Mesenchymal stem cell (in vitro differentiated cells and primary cell): ENCODE results near the gene SARDH.

ENCODE experiments used
- DNase-seq: peaks from one replicate; pipeline ENCODE4 v3.0.0-alpha.2; 2013
- H2AFZ ChIP-seq: one replicate; pipeline ENCODE4 v1.6.1; 2013; ENCODE audit warnings: low read depth, mild to moderate bottlenecking, control low read depth, inconsistent platforms, low read length, moderate library complexity
- H2AK5ac ChIP-seq: 2 replicates; pipeline ENCODE4 v1.6.1; 2013; ENCODE audit warnings: low read length, moderate library complexity, mild to moderate bottlenecking, inconsistent platforms; ENCODE audit not compliant: severe bottlenecking
- H2BK120ac ChIP-seq: one replicate; pipeline ENCODE4 v1.6.1; 2013; ENCODE audit warnings: low read depth, mild to moderate bottlenecking, inconsistent platforms, low read length, moderate library complexity
- H2BK12ac ChIP-seq, 2 experiments: one replicate each; pipeline ENCODE4 v1.6.1; 2013; ENCODE audit warnings: inconsistent platforms in 2 of 2, low read length in 2 of 2, mild to moderate bottlenecking in 2 of 2, moderate library complexity in 2 of 2, control low read depth in 1 of 2
- H2BK15ac ChIP-seq: one replicate; pipeline ENCODE4 v1.6.1; 2013; ENCODE audit warnings: mild to moderate bottlenecking, low read depth, inconsistent platforms; ENCODE audit not compliant: poor library complexity, severe bottlenecking
- H2BK5ac ChIP-seq: 2 replicates; pipeline ENCODE4 v1.6.1; 2013; ENCODE audit warnings: low read depth, mild to moderate bottlenecking, low read length, control low read depth, inconsistent platforms; ENCODE audit not compliant: poor library complexity, severe bottlenecking
- H3K14ac ChIP-seq, 2 experiments: one replicate each; pipeline ENCODE4 v1.6.1; 2013; ENCODE audit warnings: inconsistent platforms in 2 of 2, low read length in 2 of 2, control low read depth in 1 of 2, mild to moderate bottlenecking in 1 of 2, moderate library complexity in 1 of 2
- H3K18ac ChIP-seq, 2 experiments: one replicate each; pipeline ENCODE4 v1.6.1; 2013; ENCODE audit warnings: inconsistent platforms in 2 of 2, low read length in 2 of 2, control low read depth in 1 of 2, low read depth in 1 of 2, mild to moderate bottlenecking in 1 of 2
- H3K23ac ChIP-seq, 2 experiments: one replicate each; pipeline ENCODE4 v1.6.1; 2013; ENCODE audit warnings: inconsistent platforms in 2 of 2, low read length in 2 of 2, mild to moderate bottlenecking in 2 of 2, moderate library complexity in 2 of 2, control low read depth in 1 of 2
- H3K27ac ChIP-seq: 2 replicates; pipeline ENCODE4 v1.5.1; 2013; ENCODE audit warnings: mild to moderate bottlenecking, moderate library complexity, low read length, control low read depth, inconsistent platforms; ENCODE audit not compliant: poor library complexity, severe bottlenecking
- H3K27me3 ChIP-seq, 2 experiments: 2 replicates each; pipeline versions ENCODE4 v1.6.1 to v1.7.0; 2013; ENCODE audit warnings: low read length in 2 of 2, mild to moderate bottlenecking in 2 of 2, moderate library complexity in 2 of 2, control low read depth in 1 of 2, inconsistent platforms in 1 of 2; ENCODE audit not compliant: control insufficient read depth in 1 of 2, insufficient read depth in 1 of 2
- H3K36me3 ChIP-seq, 2 experiments: 2 replicates each; pipeline versions ENCODE4 v1.6.1 to v1.7.0; 2013; ENCODE audit warnings: low read length in 2 of 2, control low read depth in 1 of 2, inconsistent platforms in 1 of 2, low read depth in 1 of 2, mild to moderate bottlenecking in 1 of 2; ENCODE audit not compliant: insufficient read depth in 2 of 2, control insufficient read depth in 1 of 2
- H3K4ac ChIP-seq, 2 experiments: one replicate each; pipeline ENCODE4 v1.6.1; 2013; ENCODE audit warnings: inconsistent platforms in 2 of 2, low read length in 2 of 2, mild to moderate bottlenecking in 2 of 2, moderate library complexity in 2 of 2, control low read depth in 1 of 2, low read depth in 1 of 2
- H3K4me1 ChIP-seq: 2 replicates; pipeline ENCODE4 v1.6.1; 2013; ENCODE audit warnings: low read depth, low read length, control low read depth; ENCODE audit not compliant: control insufficient read depth, insufficient read depth
- H3K4me2 ChIP-seq: 2 replicates; pipeline ENCODE4 v1.6.1; 2013; ENCODE audit warnings: low read length, mild to moderate bottlenecking, inconsistent platforms; ENCODE audit not compliant: poor library complexity, severe bottlenecking
- H3K4me3 ChIP-seq, 2 experiments: 2 replicates each; pipeline versions ENCODE4 v1.5.1 to v1.7.0; 2013; ENCODE audit warnings: low read length in 2 of 2, mild to moderate bottlenecking in 2 of 2, control low read depth in 1 of 2, low read depth in 1 of 2; ENCODE audit not compliant: insufficient read depth in 1 of 2
- H3K79me1 ChIP-seq: replicated peaks from 2 replicates; pipeline ENCODE4 v1.6.1; 2013; ENCODE audit warnings: mild to moderate bottlenecking, control low read depth, low read length, inconsistent platforms; ENCODE audit not compliant: poor library complexity, severe bottlenecking
- H3K9ac ChIP-seq: 2 replicates; pipeline ENCODE4 v1.7.0; 2013; ENCODE audit warnings: mild to moderate bottlenecking, low read length, moderate library complexity
- H3K9me3 ChIP-seq: 2 replicates; pipeline ENCODE4 v1.7.0; 2013; ENCODE audit warnings: mild to moderate bottlenecking, low read length; ENCODE audit not compliant: control insufficient read depth
- H4K8ac ChIP-seq: one replicate; pipeline ENCODE4 v1.6.1; 2013; ENCODE audit warnings: inconsistent platforms, mild to moderate bottlenecking, low read length, moderate library complexity
- H4K91ac ChIP-seq: one replicate; pipeline ENCODE4 v1.6.1; 2013; ENCODE audit warnings: mild to moderate bottlenecking, low read length, inconsistent platforms
- WGBS: methylation state at CpG from one replicate; pipeline ENCODE4 v1.1.7; 2013; ENCODE audit warnings: mixed read lengths; 5-methylcytosine and 5-hydroxymethylcytosine counted together

Gene SARDH

GRCh38 chr9:133732639-133733408 is 5.3 kb downstream of the SARDH start:
- 77% methylated on average over 8 of the region's 10 CpGs for WGBS
- H4K8ac ChIP-seq = no peak overlapping the region

GRCh38 chr9:133731876-133732638 is 6.1 kb downstream of the SARDH start:
- H3K4me2 ChIP-seq = no peak overlapping the region
- no peak overlapping the region for H3K9ac ChIP-seq
- no peak overlapping the region for H2BK120ac ChIP-seq
- H3K9me3 ChIP-seq = no peaks in the 10 kb centered on the region
- H3K79me1 ChIP-seq = no peaks in the 10 kb centered on the region
- H4K91ac ChIP-seq = no peak overlapping the region
- H3K27ac ChIP-seq = no peak overlapping the region
- H2AFZ ChIP-seq = no peak overlapping the region
- H3K18ac ChIP-seq = no peak overlapping the region
- no peaks in the 10 kb centered on the region for H3K36me3 ChIP-seq
- no peak overlapping the region for H2BK12ac ChIP-seq
- H2BK15ac ChIP-seq = no peak overlapping the region
- peak; percentile 43 for DNase-seq
- WGBS = 80% methylated on average over 26 of the region's 30 CpGs
- H3K23ac ChIP-seq = no peak overlapping the region
- H3K27me3 ChIP-seq = peaks cover 27 to 43% of the 10 kb centered on the region in 2 experiments
- H3K4ac ChIP-seq = no peak overlapping the region
- no peak overlapping the region for H4K8ac ChIP-seq
- H3K4me3 ChIP-seq = no peak overlapping the region
- H3K4me1 ChIP-seq = no peaks in the 10 kb centered on the region
- H3K14ac ChIP-seq = no peak overlapping the region
- no peak overlapping the region for H2AK5ac ChIP-seq
- H2BK5ac ChIP-seq = no peak overlapping the region

More at GRCh38 chr9:133732639-133733408, 5.3 kb downstream of the SARDH start:
- Histone ChIP-seq H3K4me1 (peaks cover 3% of the 10 kb centered on the region), H3K4ac (no peak overlapping the region), H4K91ac (no peak overlapping the region), H3K9me3 (no peaks in the 10 kb centered on the region), H3K14ac (no peak overlapping the region), H2AK5ac (no peak overlapping the region), H3K9ac (no peak overlapping the region), H3K23ac (no peak overlapping the region), H2BK120ac (no peak overlapping the region), H2BK15ac (no peak overlapping the region), H3K18ac (no peak overlapping the region), H3K27me3 (peaks cover 22 to 35% of the 10 kb centered on the region in 2 experiments), H2BK12ac (no peak overlapping the region), H3K79me1 (no peaks in the 10 kb centered on the region), H3K36me3 (no peaks in the 10 kb centered on the region), H3K4me2 (no peak overlapping the region), H3K27ac (no peak overlapping the region), H3K4me3 (no peak overlapping the region), H2BK5ac (no peak overlapping the region), H2AFZ (no peak overlapping the region)
- DNase-seq = no peak

GRCh38 chr9:133730994-133731715 is 7.0 kb downstream of the SARDH start:
- no peaks in the 10 kb centered on the region for H3K79me1 ChIP-seq
- no peak overlapping the region for H4K91ac ChIP-seq
- H3K23ac ChIP-seq = no peak overlapping the region
- no peak overlapping the region for H3K4me2 ChIP-seq
- WGBS = 95% methylated on average over 27 of the region's 27 CpGs
- no peak overlapping the region for H2AFZ ChIP-seq
- no peak for DNase-seq
- H3K4me3 ChIP-seq = no peak overlapping the region
- H3K27me3 ChIP-seq = peaks cover 31 to 47% of the 10 kb centered on the region in 2 experiments
- H3K9me3 ChIP-seq = no peaks in the 10 kb centered on the region
- H2BK120ac ChIP-seq = no peak overlapping the region
- H2BK15ac ChIP-seq = no peak overlapping the region
- H4K8ac ChIP-seq = no peak overlapping the region
- H3K4ac ChIP-seq = no peak overlapping the region
- H3K27ac ChIP-seq = no peak overlapping the region
- H3K4me1 ChIP-seq = no peaks in the 10 kb centered on the region
- no peak overlapping the region for H2AK5ac ChIP-seq
- no peak overlapping the region for H3K9ac ChIP-seq
- H3K14ac ChIP-seq = no peak overlapping the region
- H3K36me3 ChIP-seq = no peaks in the 10 kb centered on the region
- H2BK12ac ChIP-seq = no peak overlapping the region
- no peak overlapping the region for H2BK5ac ChIP-seq
- H3K18ac ChIP-seq = no peak overlapping the region
